ENCODE data around the gene NMT1. TPM values are rescaled to one million over a fixed set of nuclear protein-coding genes. Genes with fewer than 3 reads are reported as not detected.
A peak's percentile ranks its signal among the peaks of the same experiment; 100 is the strongest.

Gene NMT1
- total RNA-seq, 4 donors from 2014 or later, result 58.5 to 79.3 (median 65.1) TPM

GRCh38 chr17:45114117-45114932, 53.2 kb downstream of the NMT1 start:
- TF ChIP-seq POLR2AphosphoS5 (IDR thresholded peaks at IDR 0.05) (no peak), POLR2A (IDR thresholded peaks at IDR 0.05; ENCODE audit: low read depth) (no peak), EP300 (IDR thresholded peaks at IDR 0.05) (no peak)
- TF ChIP-seq, protein P1, sequence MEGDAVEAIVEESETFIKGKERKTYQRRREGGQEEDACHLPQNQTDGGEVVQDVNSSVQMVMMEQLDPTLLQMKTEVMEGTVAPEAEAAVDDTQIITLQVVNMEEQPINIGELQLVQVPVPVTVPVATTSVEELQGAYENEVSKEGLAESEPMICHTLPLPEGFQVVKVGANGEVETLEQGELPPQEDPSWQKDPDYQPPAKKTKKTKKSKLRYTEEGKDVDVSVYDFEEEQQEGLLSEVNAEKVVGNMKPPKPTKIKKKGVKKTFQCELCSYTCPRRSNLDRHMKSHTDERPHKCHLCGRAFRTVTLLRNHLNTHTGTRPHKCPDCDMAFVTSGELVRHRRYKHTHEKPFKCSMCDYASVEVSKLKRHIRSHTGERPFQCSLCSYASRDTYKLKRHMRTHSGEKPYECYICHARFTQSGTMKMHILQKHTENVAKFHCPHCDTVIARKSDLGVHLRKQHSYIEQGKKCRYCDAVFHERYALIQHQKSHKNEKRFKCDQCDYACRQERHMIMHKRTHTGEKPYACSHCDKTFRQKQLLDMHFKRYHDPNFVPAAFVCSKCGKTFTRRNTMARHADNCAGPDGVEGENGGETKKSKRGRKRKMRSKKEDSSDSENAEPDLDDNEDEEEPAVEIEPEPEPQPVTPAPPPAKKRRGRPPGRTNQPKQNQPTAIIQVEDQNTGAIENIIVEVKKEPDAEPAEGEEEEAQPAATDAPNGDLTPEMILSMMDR (IDR thresholded peaks at IDR 0.05), result no peak
- no peaks in the 10 kb centered on the region for H3K9me3 ChIP-seq
- no peaks in the 10 kb centered on the region for H3K27me3 ChIP-seq
- no peak for DNase-seq (ENCODE audit: extremely low spot score)
- no peak overlapping the region for H3K4me3 ChIP-seq
- intact Hi-C loops (cut with DNase I), result no loop called here
- peaks cover 29 to 34% (median 32%) of the 10 kb centered on the region in 4 donors for H3K4me1 ChIP-seq
- 92% methylated on average over 13 of the region's 19 CpGs for WGBS
- peaks cover 0 to 75% (median 69%) of the 10 kb centered on the region in 4 donors for H3K36me3 ChIP-seq
- H3K27ac ChIP-seq (replicated peaks in 1 of 4), result peak overlapping the region in 2 of 4 donors; percentile 9 to 39

- peaks cover 0 to 80% (median 77%) of the 10 kb centered on the region in 4 donors for H3K36me3 ChIP-seq
- H3K27me3 ChIP-seq, result no peaks in the 10 kb centered on the region
- intact Hi-C loops (cut with DNase I), result no loop called here
- TF ChIP-seq, protein P1 (IDR thresholded peaks at IDR 0.05), result no peak
- TF ChIP-seq EP300 (IDR thresholded peaks at IDR 0.05) (no peak), POLR2AphosphoS5 (IDR thresholded peaks at IDR 0.05) (no peak), POLR2A (IDR thresholded peaks at IDR 0.05; ENCODE audit: low read depth) (no peak)
- DNase-seq (ENCODE audit: extremely low spot score), result no peak
- H3K4me1 ChIP-seq, result peaks cover 23 to 29% (median 24%) of the 10 kb centered on the region in 4 donors
- no peak overlapping the region for H3K4me3 ChIP-seq
- H3K9me3 ChIP-seq, result no peaks in the 10 kb centered on the region
- peak overlapping the region in 1 of 4 donors; percentile 39 for H3K27ac ChIP-seq (replicated peaks in 1 of 4)
- WGBS, result 89% methylated on average over 25 of the region's 26 CpGs
Observed at GRCh38 chr17:45115015-45115625, 54.0 kb downstream of the NMT1 start.

DNA sequence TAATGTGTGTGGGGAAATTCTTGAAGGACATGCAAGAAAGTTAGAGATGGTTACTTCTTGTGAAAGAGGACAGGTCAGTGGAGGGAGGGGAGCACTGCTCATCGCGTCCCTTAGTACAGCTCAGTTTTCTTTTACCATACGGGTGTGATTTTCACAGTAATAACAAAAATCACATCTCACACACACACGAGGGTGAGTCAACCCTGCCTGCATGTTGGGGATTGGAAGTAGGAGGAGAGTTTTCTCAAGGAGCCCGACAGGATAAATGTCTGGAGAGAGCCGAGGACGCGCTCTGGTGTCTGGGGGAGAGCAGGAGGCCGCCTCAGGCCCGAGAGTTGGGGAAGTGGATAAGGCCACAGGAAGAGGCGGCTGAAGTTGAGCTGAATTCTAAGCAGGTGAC, 54.8 kb downstream of the NMT1 start:
- TF ChIP-seq POLR2AphosphoS5 (IDR thresholded peaks at IDR 0.05) (no peak), POLR2A (IDR thresholded peaks at IDR 0.05; ENCODE audit: low read depth) (no peak), EP300 (IDR thresholded peaks at IDR 0.05) (no peak)
- TF ChIP-seq, protein P1 (IDR thresholded peaks at IDR 0.05), result no peak

GRCh38 chr17:45116434-45117016, 55.4 kb downstream of the NMT1 start:
- intact Hi-C loops (cut with DNase I), result no loop called here
- TF ChIP-seq EP300 (IDR thresholded peaks at IDR 0.05), result no peak
- TF ChIP-seq, protein P1 (IDR thresholded peaks at IDR 0.05), result no peak
- no peak for TF ChIP-seq POLR2A (IDR thresholded peaks at IDR 0.05; ENCODE audit: low read depth)
- TF ChIP-seq POLR2AphosphoS5 (IDR thresholded peaks at IDR 0.05), result no peak

More for the DNA sequence above, 54.8 kb downstream of the NMT1 start:
- Histone ChIP-seq H3K9me3 (no peaks in the 10 kb centered on the region), H3K27me3 (no peaks in the 10 kb centered on the region), H3K4me1 (peaks cover 15 to 24% (median 19%) of the 10 kb centered on the region in 4 donors), H3K4me3 (no peak overlapping the region), H3K36me3 (peaks cover 0 to 88% (median 84%) of the 10 kb centered on the region in 4 donors), H3K27ac (replicated peaks in 1 of 4) (peak overlapping the region in 1 of 4 donors; percentile 4)
- intact Hi-C loops (cut with DNase I), result no loop called here
- no peak for DNase-seq (ENCODE audit: extremely low spot score)
- 83% methylated on average over 11 of the region's 11 CpGs for WGBS

More at GRCh38 chr17:45116434-45117016, 55.4 kb downstream of the NMT1 start:
- Histone ChIP-seq H3K4me1 (peaks cover 10 to 24% (median 17%) of the 10 kb centered on the region in 4 donors), H3K9me3 (no peaks in the 10 kb centered on the region), H3K36me3 (peaks cover 0 to 91% (median 88%) of the 10 kb centered on the region in 4 donors), H3K27ac (replicated peaks in 1 of 4) (no peak overlapping the region), H3K27me3 (no peaks in the 10 kb centered on the region), H3K4me3 (no peak overlapping the region)
- 94% methylated on average over 10 of the region's 10 CpGs for WGBS
- DNase-seq (ENCODE audit: extremely low spot score), result no peak

All from esophagus muscularis mucosa (tissue), 4 donors.